A549 treated with CORT108297 at 1 μM for 4 hours (cell line): ENCODE measurements around the gene CD46. TPM values are rescaled to one million over a fixed set of nuclear protein-coding genes. Genes with fewer than 3 reads are reported as not detected.

Experiments
- total RNA-seq: library from RNA; stranded (reverse); fragments of 200-300 nt; extraction: Qiagen RNA extraction; gene quantifications from 5 replicates; pipeline ENCODE4 v1.2.3, GENCODE V29; 2022

The CD46 gene
- total RNA-seq: 92.2 to 125 TPM (median 110 TPM) in 5 replicates

DNA sequence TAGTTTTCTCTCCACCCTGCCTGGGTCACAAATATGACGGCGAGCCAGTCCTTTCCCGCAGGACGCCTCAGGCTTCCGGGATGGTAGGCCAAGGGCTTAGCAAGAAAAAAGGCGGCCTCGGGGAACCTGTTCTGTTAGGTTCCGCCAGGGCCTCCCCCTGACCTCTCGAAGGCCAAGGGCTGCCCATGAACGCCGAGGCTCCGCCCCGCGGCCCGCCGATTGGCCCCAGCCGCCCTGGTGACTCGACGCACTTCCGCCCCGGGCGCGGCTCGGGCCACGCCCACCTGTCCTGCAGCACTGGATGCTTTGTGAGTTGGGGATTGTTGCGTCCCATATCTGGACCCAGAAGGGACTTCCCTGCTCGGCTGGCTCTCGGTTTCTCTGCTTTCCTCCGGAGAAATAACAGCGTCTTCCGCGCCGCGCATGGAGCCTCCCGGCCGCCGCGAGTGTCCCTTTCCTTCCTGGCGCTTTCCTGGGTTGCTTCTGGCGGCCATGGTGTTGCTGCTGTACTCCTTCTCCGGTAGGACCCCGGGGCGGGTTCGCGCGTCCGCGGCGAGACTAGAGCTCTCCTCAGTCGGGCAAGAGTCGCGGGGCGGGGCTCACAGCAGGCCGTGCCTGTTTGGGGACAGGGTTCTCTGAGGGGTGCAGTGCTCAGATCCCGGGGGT lies at the start of gene CD46:
CD46 (plus strand) TSS at position 265 of the 666 bp plus-strand sequence; CDS start at position 424, 159 bp downstream.

Other genes with a start within 250 kb of the CD46 start
- gene CR1L, start 106.9 kb upstream of the CD46 start, total RNA-seq: 0.16 TPM in 1 of 5 replicates, not detected in the others
- not detected in 5 replicates for gene CD34, start 159.1 kb downstream of the CD46 start, total RNA-seq